SK-N-SH treated with all-trans-retinoic acid at 6 μM for 48 hours (cell line): Measurements from ENCODE around the gene TTBK2.
A peak's percentile ranks its signal among the peaks of the same experiment; 100 is the strongest.

ENCODE experiments used
- ATAC-seq: fragments of 200-7000 bp; cut with Tn5 transposase; 3 replicates; pipeline ENCODE4 v1.9.1; 2020; ENCODE audit warnings: mild to moderate bottlenecking, moderate library complexity
- ARNTL ChIP-seq: fragments of 450-650 bp; formaldehyde crosslinking; IDR thresholded peaks from 2 replicates; pipeline ENCODE4 v1.5.0; 2020; ENCODE audit warnings: low read depth, mild to moderate bottlenecking, moderate library complexity, borderline replicate concordance
- BACH2 ChIP-seq: fragments of 250-450 bp; sonication (Bioruptor Pico); IDR thresholded peaks from 2 replicates; pipeline ENCODE4 v1.9.0; 2021; ENCODE audit warnings: mild to moderate bottlenecking, borderline replicate concordance
- CREB5 ChIP-seq: fragments of 250-450 bp; sonication (Bioruptor Pico); IDR thresholded peaks from 2 replicates; pipeline ENCODE4 v1.5.1; 2020; ENCODE audit warnings: low read depth, mild to moderate bottlenecking, moderate library complexity
- CSDC2 ChIP-seq: fragments of 250-450 bp; sonication (Bioruptor Pico); IDR thresholded peaks from 2 replicates; pipeline ENCODE4 v1.5.0; 2020; ENCODE audit warnings: mild to moderate bottlenecking, moderate library complexity
- ESRRG ChIP-seq: fragments of 250-450 bp; sonication (Bioruptor Pico); IDR thresholded peaks from 2 replicates; pipeline ENCODE4 v1.6.1; 2021; ENCODE audit warnings: mild to moderate bottlenecking
- GLIS3 ChIP-seq: fragments of 250-450 bp; sonication (Bioruptor Pico); IDR thresholded peaks from 2 replicates; pipeline ENCODE4 v1.5.0; 2020; ENCODE audit warnings: mild to moderate bottlenecking, moderate library complexity
- ISL1 ChIP-seq: fragments of 250-450 bp; sonication (Bioruptor Pico); IDR thresholded peaks from 2 replicates; pipeline ENCODE4 v2.1.2; 2022; ENCODE audit warnings: mild to moderate bottlenecking, moderate library complexity
- OSR1 ChIP-seq: fragments of 250-450 bp; sonication (Bioruptor Pico); IDR thresholded peaks from 2 replicates; pipeline ENCODE4 v1.8.0; 2022; ENCODE audit warnings: moderate library complexity, mild to moderate bottlenecking, inconsistent platforms
- PPARA ChIP-seq: fragments of 250-450 bp; sonication (Bioruptor Pico); IDR thresholded peaks from 2 replicates; pipeline ENCODE4 v1.5.0; 2020; ENCODE audit warnings: mild to moderate bottlenecking, borderline replicate concordance
- RARB ChIP-seq: fragments of 250-450 bp; sonication (Bioruptor Pico); IDR thresholded peaks from 2 replicates; pipeline ENCODE4 v1.8.0; 2021; ENCODE audit warnings: mild to moderate bottlenecking, moderate library complexity
- SNAI2 ChIP-seq: fragments of 250-450 bp; sonication (Bioruptor Pico); IDR thresholded peaks from 2 replicates; pipeline ENCODE4 v1.5.0; 2020; ENCODE audit warnings: mild to moderate bottlenecking, moderate library complexity
- TCF4 ChIP-seq: fragments of 250-450 bp; sonication (Bioruptor Pico); IDR thresholded peaks from 2 replicates; pipeline ENCODE4 v1.8.0; 2021; ENCODE audit warnings: mild to moderate bottlenecking, moderate library complexity, borderline replicate concordance
- TOX ChIP-seq: fragments of 250-450 bp; sonication (Bioruptor Pico); IDR thresholded peaks from 2 replicates; pipeline ENCODE4 v1.8.0; 2021; ENCODE audit warnings: mild to moderate bottlenecking, moderate library complexity, borderline replicate concordance
- TSHZ2 ChIP-seq: fragments of 250-450 bp; sonication (Bioruptor Pico); IDR thresholded peaks from 2 replicates; pipeline ENCODE4 v1.5.0; 2020; ENCODE audit warnings: mild to moderate bottlenecking, moderate library complexity
- ZC3H10 ChIP-seq: fragments of 250-450 bp; sonication (Bioruptor Pico); IDR thresholded peaks from 2 replicates; pipeline ENCODE4 v1.5.1; 2021; ENCODE audit warnings: mild to moderate bottlenecking, moderate library complexity
- ZFP3 ChIP-seq: fragments of 250-450 bp; sonication (Bioruptor Pico); IDR thresholded peaks from 2 replicates; pipeline ENCODE4 v1.5.0; 2020; ENCODE audit warnings: mild to moderate bottlenecking, moderate library complexity
- ZFP30 ChIP-seq: fragments of 450-650 bp; formaldehyde crosslinking; IDR thresholded peaks from 2 replicates; pipeline ENCODE4 v1.5.0; 2022; ENCODE audit warnings: mild to moderate bottlenecking, moderate library complexity
- ZNF70 ChIP-seq: fragments of 450-650 bp; formaldehyde crosslinking; IDR thresholded peaks from 2 replicates; pipeline ENCODE4 v1.5.0; 2020; ENCODE audit warnings: mild to moderate bottlenecking, moderate library complexity
- ZNF8 ChIP-seq: fragments of 450-650 bp; formaldehyde crosslinking; IDR thresholded peaks from 2 replicates; pipeline ENCODE4 v1.5.0; 2020; ENCODE audit warnings: mild to moderate bottlenecking, moderate library complexity
- TF ChIP-seq, protein P1 (sequence below): fragments of 250-450 bp; sonication (Bioruptor Pico); IDR thresholded peaks from 2 replicates; pipeline ENCODE4 v1.8.0; 2020; ENCODE audit warnings: mild to moderate bottlenecking, moderate library complexity, borderline replicate concordance
- TF ChIP-seq, protein P2 (sequence below): fragments of 250-450 bp; sonication (Bioruptor Pico); IDR thresholded peaks from 2 replicates; pipeline ENCODE4 v1.8.0; 2021; ENCODE audit warnings: low read depth, mild to moderate bottlenecking, moderate library complexity, borderline replicate concordance
- TF ChIP-seq, protein P3 (sequence below): fragments of 250-450 bp; sonication (Bioruptor Pico); IDR thresholded peaks from 2 replicates; pipeline ENCODE4 v1.5.1; 2021; ENCODE audit warnings: mild to moderate bottlenecking, moderate library complexity

Gene TTBK2

GRCh38 chr15:42920519-42921341, at the start of gene TTBK2:
Gene TTBK2 (minus strand): TSS chr15:42920778. CDS start chr15:42878617, 42,161 bp downstream.
- TF ChIP-seq ESRRG (no peak), PPARA (CRISPR knock-in tag) (no peak), TOX (CRISPR knock-in tag) (no peak), TSHZ2 (no peak), ZNF8 (CRISPR knock-in tag) (no peak), ZFP30 (CRISPR knock-in tag) (no peak), CREB5 (CRISPR knock-in tag) (no peak), SNAI2 (CRISPR knock-in tag) (no peak), ZC3H10 (CRISPR knock-in tag) (no peak), RARB (CRISPR knock-in tag) (no peak), GLIS3 (no peak), ZNF70 (CRISPR knock-in tag) (no peak), CSDC2 (no peak), ARNTL (CRISPR knock-in tag) (no peak), TCF4 (CRISPR knock-in tag) (no peak), ISL1 (CRISPR knock-in tag) (no peak)
- TF ChIP-seq, protein P1, sequence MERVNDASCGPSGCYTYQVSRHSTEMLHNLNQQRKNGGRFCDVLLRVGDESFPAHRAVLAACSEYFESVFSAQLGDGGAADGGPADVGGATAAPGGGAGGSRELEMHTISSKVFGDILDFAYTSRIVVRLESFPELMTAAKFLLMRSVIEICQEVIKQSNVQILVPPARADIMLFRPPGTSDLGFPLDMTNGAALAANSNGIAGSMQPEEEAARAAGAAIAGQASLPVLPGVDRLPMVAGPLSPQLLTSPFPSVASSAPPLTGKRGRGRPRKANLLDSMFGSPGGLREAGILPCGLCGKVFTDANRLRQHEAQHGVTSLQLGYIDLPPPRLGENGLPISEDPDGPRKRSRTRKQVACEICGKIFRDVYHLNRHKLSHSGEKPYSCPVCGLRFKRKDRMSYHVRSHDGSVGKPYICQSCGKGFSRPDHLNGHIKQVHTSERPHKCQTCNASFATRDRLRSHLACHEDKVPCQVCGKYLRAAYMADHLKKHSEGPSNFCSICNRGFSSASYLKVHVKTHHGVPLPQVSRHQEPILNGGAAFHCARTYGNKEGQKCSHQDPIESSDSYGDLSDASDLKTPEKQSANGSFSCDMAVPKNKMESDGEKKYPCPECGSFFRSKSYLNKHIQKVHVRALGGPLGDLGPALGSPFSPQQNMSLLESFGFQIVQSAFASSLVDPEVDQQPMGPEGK (CRISPR knock-in tag), result no peak
- TF ChIP-seq, protein P2, sequence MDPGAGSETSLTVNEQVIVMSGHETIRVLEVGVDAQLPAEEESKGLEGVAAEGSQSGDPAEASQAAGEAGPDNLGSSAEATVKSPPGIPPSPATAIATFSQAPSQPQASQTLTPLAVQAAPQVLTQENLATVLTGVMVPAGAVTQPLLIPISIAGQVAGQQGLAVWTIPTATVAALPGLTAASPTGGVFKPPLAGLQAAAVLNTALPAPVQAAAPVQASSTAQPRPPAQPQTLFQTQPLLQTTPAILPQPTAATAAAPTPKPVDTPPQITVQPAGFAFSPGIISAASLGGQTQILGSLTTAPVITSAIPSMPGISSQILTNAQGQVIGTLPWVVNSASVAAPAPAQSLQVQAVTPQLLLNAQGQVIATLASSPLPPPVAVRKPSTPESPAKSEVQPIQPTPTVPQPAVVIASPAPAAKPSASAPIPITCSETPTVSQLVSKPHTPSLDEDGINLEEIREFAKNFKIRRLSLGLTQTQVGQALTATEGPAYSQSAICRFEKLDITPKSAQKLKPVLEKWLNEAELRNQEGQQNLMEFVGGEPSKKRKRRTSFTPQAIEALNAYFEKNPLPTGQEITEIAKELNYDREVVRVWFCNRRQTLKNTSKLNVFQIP (CRISPR knock-in tag), result no peak
- TF ChIP-seq, all 23 proteins: peak for 0
- ATAC-seq, result peak; percentile 97

DNA sequence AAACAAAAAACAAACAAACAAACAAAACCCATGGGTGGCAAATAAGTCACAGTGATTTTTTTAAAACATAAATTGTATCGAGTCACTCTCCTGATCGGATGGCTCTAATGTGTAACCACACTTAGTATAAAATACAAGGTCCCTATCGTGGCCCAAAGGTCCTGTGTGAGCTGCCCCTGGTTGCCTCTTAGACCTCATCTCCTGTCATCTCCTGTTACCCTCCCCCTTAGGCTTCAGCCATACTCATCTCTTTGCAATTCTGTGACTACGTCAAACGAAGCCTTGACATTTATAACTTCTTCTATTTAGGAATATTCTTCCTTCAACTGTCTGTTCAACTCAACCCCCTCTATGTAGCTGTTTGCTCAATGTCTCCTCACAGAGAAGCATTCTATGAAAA, 43.9 kb upstream of the TTBK2 start:
- no peak for ATAC-seq
- TF ChIP-seq ZC3H10 (CRISPR knock-in tag) (no peak), TCF4 (CRISPR knock-in tag) (no peak), OSR1 (no peak), ZFP3 (no peak), ZFP30 (CRISPR knock-in tag) (no peak), CSDC2 (no peak), SNAI2 (CRISPR knock-in tag) (no peak), TOX (CRISPR knock-in tag) (no peak), ZNF8 (CRISPR knock-in tag) (no peak), PPARA (CRISPR knock-in tag) (no peak), GLIS3 (no peak), BACH2 (no peak), ESRRG (no peak), ARNTL (CRISPR knock-in tag) (no peak), ISL1 (CRISPR knock-in tag) (no peak)
- TF ChIP-seq, protein P3, sequence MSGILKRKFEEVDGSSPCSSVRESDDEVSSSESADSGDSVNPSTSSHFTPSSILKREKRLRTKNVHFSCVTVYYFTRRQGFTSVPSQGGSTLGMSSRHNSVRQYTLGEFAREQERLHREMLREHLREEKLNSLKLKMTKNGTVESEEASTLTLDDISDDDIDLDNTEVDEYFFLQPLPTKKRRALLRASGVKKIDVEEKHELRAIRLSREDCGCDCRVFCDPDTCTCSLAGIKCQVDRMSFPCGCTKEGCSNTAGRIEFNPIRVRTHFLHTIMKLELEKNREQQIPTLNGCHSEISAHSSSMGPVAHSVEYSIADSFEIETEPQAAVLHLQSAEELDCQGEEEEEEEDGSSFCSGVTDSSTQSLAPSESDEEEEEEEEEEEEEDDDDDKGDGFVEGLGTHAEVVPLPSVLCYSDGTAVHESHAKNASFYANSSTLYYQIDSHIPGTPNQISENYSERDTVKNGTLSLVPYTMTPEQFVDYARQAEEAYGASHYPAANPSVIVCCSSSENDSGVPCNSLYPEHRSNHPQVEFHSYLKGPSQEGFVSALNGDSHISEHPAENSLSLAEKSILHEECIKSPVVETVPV (CRISPR knock-in tag), result no peak
